ENCODE results near the gene HK1. TPM values are rescaled to one million over a fixed set of nuclear protein-coding genes. Genes with fewer than 3 reads are reported as not detected.

The HK1 gene
- total RNA-seq, 1 donor from 2014 or later = 128 TPM

- no peaks in the 10 kb centered on the region for H3K27me3 ChIP-seq
- H3K4me3 ChIP-seq = no peak overlapping the region
- DNase-seq (ENCODE audit: low spot score in 2 of 2) = no peak
- H3K36me3 ChIP-seq = no peaks in the 10 kb centered on the region
- intact Hi-C loops (cut with DNase I) = loop anchor here (5.0 kb wide), 1 partner anchor 211 kb away; no protein-coding TSS in a partner anchor
- TF ChIP-seq CTCF (IDR thresholded peaks at IDR 0.05) = no peak
- H3K27ac ChIP-seq = no peak overlapping the region
- H3K4me1 ChIP-seq = no peaks in the 10 kb centered on the region
- H3K9me3 ChIP-seq = no peaks in the 10 kb centered on the region
Observed at GRCh38 chr10:69426376-69426727, 148.1 kb downstream of the HK1 start.

GRCh38 chr10:69428165-69428564 is 149.9 kb downstream of the HK1 start:
- no peak for DNase-seq (ENCODE audit: low spot score in 2 of 2)
- no peak for TF ChIP-seq CTCF (IDR thresholded peaks at IDR 0.05)
- no peaks in the 10 kb centered on the region for H3K36me3 ChIP-seq
- no peak overlapping the region for H3K4me3 ChIP-seq
- no peak overlapping the region for H3K27ac ChIP-seq
- intact Hi-C loops (cut with DNase I) = loop anchor here (5.0 kb wide), 1 partner anchor 209 kb away; no protein-coding TSS in a partner anchor
- H3K27me3 ChIP-seq = no peaks in the 10 kb centered on the region
- H3K4me1 ChIP-seq = no peaks in the 10 kb centered on the region
- no peaks in the 10 kb centered on the region for H3K9me3 ChIP-seq

DNA sequence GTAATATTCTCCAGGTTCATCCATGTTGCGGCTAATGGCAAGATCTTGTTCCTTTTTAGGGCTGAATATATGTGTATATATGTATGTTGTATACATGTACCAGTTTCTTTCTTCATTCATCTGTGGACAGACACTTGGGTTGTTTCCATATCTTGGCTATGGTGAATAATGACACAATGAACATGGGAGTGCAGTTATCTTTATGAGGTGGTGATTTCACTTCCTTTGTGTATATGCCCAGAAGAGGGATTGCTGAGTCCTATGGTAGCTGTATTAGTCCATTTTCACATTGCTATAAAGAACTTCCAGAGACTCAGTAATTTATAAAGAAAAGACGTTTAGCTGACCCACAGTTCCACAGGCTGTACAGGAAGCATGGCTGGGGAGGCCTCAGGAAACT is 155.9 kb downstream of the HK1 start:
- Histone ChIP-seq H3K4me3 (no peak overlapping the region), H3K27me3 (no peaks in the 10 kb centered on the region), H3K36me3 (no peaks in the 10 kb centered on the region), H3K9me3 (no peaks in the 10 kb centered on the region), H3K27ac (no peak overlapping the region), H3K4me1 (peaks cover 0 to 1% of the 10 kb centered on the region in 2 donors)
- intact Hi-C loops (cut with DNase I) = no loop called here
- no peak for DNase-seq (ENCODE audit: low spot score in 2 of 2)
- no peak for TF ChIP-seq CTCF (IDR thresholded peaks at IDR 0.05)

GRCh38 chr10:69434926-69435325 is 156.6 kb downstream of the HK1 start:
- Histone ChIP-seq H3K27me3 (no peaks in the 10 kb centered on the region), H3K27ac (no peak overlapping the region), H3K9me3 (no peaks in the 10 kb centered on the region), H3K36me3 (no peaks in the 10 kb centered on the region), H3K4me3 (no peak overlapping the region), H3K4me1 (peaks cover 0 to 4% of the 10 kb centered on the region in 2 donors)
- TF ChIP-seq CTCF (IDR thresholded peaks at IDR 0.05) = no peak
- no peak for DNase-seq (ENCODE audit: low spot score in 2 of 2)
- intact Hi-C loops (cut with DNase I) = no loop called here

DNA sequence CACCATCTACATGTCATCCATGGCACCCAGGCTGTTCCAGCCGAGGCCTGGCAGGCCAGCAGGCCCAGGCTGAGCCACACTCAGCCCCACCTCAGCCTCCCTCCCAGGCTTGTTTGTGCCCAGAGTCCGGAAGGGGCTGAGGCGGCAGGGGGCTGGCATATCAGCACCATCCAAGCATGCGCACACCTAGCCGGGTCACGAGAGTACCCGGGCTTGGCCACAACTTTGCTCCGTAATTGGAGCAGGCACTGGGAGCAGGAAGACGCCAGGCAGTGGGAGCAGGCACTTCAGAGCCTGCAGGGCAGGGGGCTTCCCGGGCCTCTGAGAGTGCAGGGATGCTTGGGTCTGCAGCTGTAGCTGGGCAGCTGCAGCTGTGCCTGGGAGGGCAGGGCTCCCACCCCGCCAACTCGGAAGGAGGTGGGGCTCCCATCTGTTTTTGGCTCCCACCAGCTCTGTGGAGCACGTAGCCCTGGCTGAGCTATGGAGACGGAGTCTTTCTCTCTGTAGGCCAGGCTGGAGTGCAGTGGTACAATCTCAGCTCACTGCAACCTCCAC is 157.7 kb downstream of the HK1 start:
- H3K27me3 ChIP-seq = no peaks in the 10 kb centered on the region

More for the DNA sequence above, 157.7 kb downstream of the HK1 start:
- no peak overlapping the region for H3K4me3 ChIP-seq
- no peak overlapping the region for H3K27ac ChIP-seq
- H3K36me3 ChIP-seq = no peaks in the 10 kb centered on the region
- TF ChIP-seq CTCF (IDR thresholded peaks at IDR 0.05) = no peak
- no peak for DNase-seq (ENCODE audit: low spot score in 2 of 2)
- H3K9me3 ChIP-seq = no peaks in the 10 kb centered on the region
- H3K4me1 ChIP-seq = peaks cover 0 to 4% of the 10 kb centered on the region in 2 donors
- intact Hi-C loops (cut with DNase I) = no loop called here
